ENCODE measurements around the gene ZNF862.
"Not testable (repeated sequence)": the region's sequence is repeated elsewhere in the genome, so short reads cannot be mapped to it uniquely, and the experiment has no call there.

The ZNF862 gene

GRCh38 chr7:149879766-149880637, 41.8 kb downstream of the ZNF862 start:
- DNase-seq (ENCODE audit: low read depth in 2 of 3, low spot score in 1 of 3) = no peak

- no peak for DNase-seq (ENCODE audit: low read depth in 2 of 3, low spot score in 1 of 3)
Observed at GRCh38 chr7:149880638-149881311, 42.6 kb downstream of the ZNF862 start.

- DNase-seq (ENCODE audit: low read depth in 2 of 3, low spot score in 1 of 3) = no peak
Observed at GRCh38 chr7:149881328-149882247, 43.4 kb downstream of the ZNF862 start.

GRCh38 chr7:149882248-149883047, 44.3 kb downstream of the ZNF862 start:
- no peak for DNase-seq (ENCODE audit: low read depth in 2 of 3, low spot score in 1 of 3)

GRCh38 chr7:149883048-149883438, 44.9 kb downstream of the ZNF862 start:
- DNase-seq (ENCODE audit: low read depth in 2 of 3, low spot score in 1 of 3) = no peak

DNA sequence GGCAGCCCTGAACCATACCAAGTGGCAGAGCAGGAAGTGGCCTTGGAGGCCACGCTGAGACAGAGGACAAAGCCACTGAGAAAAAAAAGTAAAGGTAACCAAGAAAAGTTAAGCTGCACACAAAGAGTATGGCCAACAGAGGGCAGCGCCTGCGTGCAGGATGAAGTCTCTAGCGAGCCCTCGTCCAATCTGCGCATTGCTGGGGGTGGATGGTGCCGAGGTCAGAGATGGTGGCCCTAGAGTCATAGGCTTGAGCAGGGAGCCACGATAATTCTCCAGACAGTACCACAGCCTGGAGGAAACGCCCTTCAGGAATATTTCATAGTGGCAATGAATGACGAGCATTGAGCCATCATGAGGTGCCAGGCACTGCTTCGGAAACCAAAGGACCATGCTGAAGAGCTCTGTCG, 45.3 kb downstream of the ZNF862 start:
- no peak for DNase-seq (ENCODE audit: low read depth in 2 of 3, low spot score in 1 of 3)

- no peak for DNase-seq (ENCODE audit: low read depth in 2 of 3, low spot score in 1 of 3)
Observed at GRCh38 chr7:149884016-149884415, 45.8 kb downstream of the ZNF862 start.

GRCh38 chr7:149884541-149884940, 46.4 kb downstream of the ZNF862 start:
- DNase-seq (ENCODE audit: low read depth in 2 of 3, low spot score in 1 of 3) = no peak

DNA sequence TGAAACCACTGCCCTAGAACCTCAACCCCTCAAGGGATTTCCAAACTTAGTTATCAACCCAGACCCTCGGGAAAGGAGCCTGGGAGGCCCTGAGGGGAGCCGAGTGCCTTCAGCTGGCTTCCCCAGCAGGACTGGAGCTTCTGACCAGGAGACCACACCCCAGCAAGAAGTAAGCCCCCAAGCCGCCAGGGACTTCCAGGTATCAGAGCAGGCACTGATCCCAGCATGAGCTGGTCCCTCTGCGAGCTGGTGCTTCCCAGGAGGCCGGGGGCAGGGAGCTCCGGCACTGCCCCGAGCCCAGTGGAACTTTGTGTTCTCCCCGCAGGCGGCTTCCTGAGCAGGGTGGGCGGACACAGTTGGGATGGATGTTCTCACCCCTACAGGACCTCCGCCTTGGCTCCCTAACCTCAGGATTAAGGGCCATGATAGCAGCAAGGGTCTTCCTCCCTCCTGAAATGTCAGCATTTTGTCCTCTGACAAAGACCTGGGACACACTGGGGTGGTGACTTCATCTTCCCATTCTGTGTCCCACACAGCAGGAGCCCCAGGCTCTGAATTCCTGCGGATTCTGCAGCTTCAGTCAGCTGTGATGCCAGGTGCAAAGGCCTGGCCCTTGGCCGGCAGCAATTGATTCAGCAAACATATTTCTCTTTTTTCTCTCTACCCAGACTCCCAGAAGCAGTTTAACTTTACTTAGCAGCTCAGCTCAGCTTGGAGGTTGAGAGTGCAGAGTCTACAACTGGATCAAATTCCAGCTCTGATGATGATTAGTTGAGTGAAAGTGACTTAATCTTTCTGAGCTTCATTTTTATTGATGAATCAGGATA, 47.2 kb downstream of the ZNF862 start:
- DNase-seq (ENCODE audit: low read depth in 2 of 3, low spot score in 1 of 3) = no peak

DNA sequence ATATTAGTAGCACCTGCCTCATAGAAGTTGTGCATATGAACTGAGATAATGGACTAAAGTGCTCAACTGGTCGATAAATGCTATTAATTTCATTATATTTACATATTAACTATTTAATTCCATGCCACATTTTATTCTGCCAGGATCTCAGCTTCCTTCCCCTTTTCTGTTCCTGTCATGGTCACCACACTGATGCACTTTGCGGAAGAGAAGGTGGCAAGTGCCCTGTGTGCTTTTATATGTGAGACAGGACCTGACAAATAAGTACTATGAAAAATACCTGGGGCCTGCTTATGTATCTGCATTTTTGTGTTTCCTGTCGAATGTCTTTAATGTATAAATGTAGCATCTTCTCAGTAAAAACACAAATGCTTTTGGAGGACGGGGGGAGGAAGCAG, 47.8 kb downstream of the ZNF862 start:
- DNase-seq (ENCODE audit: low read depth in 2 of 3, low spot score in 1 of 3) = no peak

- no peak for DNase-seq (ENCODE audit: low read depth in 2 of 3, low spot score in 1 of 3)
Observed at GRCh38 chr7:149887311-149887710, 49.1 kb downstream of the ZNF862 start.

DNA sequence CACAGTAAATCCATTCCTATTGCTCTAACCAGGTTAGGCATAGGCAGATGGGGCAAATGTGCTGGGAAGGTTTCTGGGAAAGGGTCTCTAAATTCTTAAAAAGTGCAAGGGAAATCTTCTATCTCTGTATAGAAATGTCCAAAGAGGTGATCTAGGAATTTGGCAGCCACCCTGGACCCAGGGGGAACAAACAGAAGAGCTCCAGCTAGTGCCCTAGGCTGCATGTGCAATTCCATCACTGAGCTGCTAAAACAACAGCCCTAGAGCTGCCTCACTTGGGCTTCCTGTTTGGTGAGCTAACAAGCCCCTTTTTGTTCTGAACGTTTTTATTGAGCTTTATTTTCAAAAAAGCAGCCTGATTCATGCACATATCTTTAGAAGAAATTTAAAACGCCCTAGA, 52.5 kb downstream of the ZNF862 start:
- DNase-seq (ENCODE audit: low read depth in 2 of 3, low spot score in 1 of 3) = not testable (repeated sequence)

GRCh38 chr7:149894957-149895356, 56.8 kb downstream of the ZNF862 start:
- DNase-seq (ENCODE audit: low read depth in 2 of 3, low spot score in 1 of 3) = not testable (repeated sequence)

DNA sequence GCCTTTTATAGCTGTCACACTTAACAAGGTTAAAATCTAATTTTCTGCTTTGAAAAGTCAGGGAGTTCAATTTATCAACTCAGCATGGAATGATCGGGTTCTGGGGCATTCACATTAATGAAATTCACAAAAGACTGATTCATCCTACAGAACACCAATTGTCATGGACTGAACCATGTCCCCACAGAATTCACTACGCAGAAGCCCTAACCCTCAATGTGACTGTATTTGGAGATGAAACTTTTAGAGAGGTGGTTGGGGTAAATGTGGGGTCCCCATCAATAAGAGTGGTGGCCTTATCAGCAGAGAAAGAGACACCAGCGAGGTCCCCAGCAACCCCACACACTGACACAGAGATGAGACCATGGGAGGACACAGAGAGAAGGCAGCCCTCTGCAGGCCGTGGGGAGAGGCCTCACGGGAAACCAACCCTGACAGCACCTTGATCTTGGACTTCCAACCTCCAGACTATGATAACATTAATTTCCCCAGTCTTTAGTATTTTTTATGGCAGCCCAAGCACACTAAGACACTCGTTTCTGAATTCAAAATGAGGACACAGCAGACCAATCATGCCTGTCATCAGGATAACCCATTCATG, 69.7 kb downstream of the ZNF862 start:
- DNase-seq (ENCODE audit: low read depth in 2 of 3, low spot score in 1 of 3) = not testable (repeated sequence)

DNA sequence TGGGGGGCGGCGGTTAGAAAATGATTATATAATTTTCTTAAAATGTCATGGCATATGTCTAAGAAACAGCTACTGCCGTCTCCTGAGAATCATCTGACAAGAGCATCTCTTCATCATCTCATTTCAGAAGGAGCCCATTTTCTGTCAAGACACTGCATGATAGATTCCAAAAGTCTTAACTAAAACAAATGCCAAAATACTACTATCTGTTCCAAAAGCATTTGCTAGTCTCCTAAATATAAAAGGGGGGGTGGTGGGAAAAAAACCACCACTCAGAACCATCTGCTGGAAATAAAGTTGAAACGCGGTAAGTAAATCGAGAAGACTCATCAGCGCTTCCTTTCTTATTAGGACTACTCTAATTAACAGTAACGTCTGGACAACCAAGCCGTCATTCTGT, 72.0 kb downstream of the ZNF862 start:
- not testable (repeated sequence) for DNase-seq (ENCODE audit: low read depth in 2 of 3, low spot score in 1 of 3)

GRCh38 chr7:149912126-149912525, 74.0 kb downstream of the ZNF862 start:
- DNase-seq (ENCODE audit: low read depth in 2 of 3, low spot score in 1 of 3) = not testable (repeated sequence)

Measured in stimulated activated CD4-positive, alpha-beta T cell treated with anti-CD3 and anti-CD28 coated beads, Interleukin-12 subunit alpha, Interleukin-12 subunit beta, amount 100 ng/mL, for 48 hours (primary cell).